ENCODE data around the gene IKZF4.

IKZF4 gene

GRCh38 chr12:56020423-56021184, at the start of gene IKZF4:
Gene IKZF4 (plus strand): TSS chr12:56021043. CDS start chr12:56021494, 451 bp downstream.
- no peaks in the 10 kb centered on the region for H3K9me3 Mint-ChIP-seq
- no peak for TF ChIP-seq CTCF (IDR thresholded peaks at IDR 0.05)
- peak; percentile 84 for DNase-seq
- H3K4me3 Mint-ChIP-seq: peak within 1 kb of the TSS; percentile 97
- H3K27ac Mint-ChIP-seq: peak within 1 kb of the TSS; percentile 99
- peaks cover 37% of the 10 kb centered on the region for H3K36me3 Mint-ChIP-seq (ENCODE audit: low read depth)
- no peaks in the 10 kb centered on the region for H3K27me3 Mint-ChIP-seq (ENCODE audit: low read depth, poor library complexity)
- peaks cover 69% of the 10 kb centered on the region for H3K4me1 Mint-ChIP-seq

GRCh38 chr12:55972042-55972441, 48.8 kb upstream of the IKZF4 start:
- no peak for DNase-seq
- H3K36me3 Mint-ChIP-seq (ENCODE audit: low read depth): peaks cover 27% of the 10 kb centered on the region
- no peak for TF ChIP-seq CTCF (IDR thresholded peaks at IDR 0.05)
- H3K4me1 Mint-ChIP-seq: peaks cover 35% of the 10 kb centered on the region
- no peaks in the 10 kb centered on the region for H3K27me3 Mint-ChIP-seq (ENCODE audit: low read depth, poor library complexity)
- no peak overlapping the region for H3K4me3 Mint-ChIP-seq
- H3K9me3 Mint-ChIP-seq: no peaks in the 10 kb centered on the region
- H3K27ac Mint-ChIP-seq: no peak overlapping the region

GRCh38 chr12:55972456-55972855, 48.4 kb upstream of the IKZF4 start:
- Mint-ChIP-seq H3K4me3 (no peak overlapping the region), H3K27me3 (ENCODE audit: low read depth, poor library complexity) (no peaks in the 10 kb centered on the region), H3K27ac (no peak overlapping the region), H3K4me1 (peaks cover 37% of the 10 kb centered on the region), H3K9me3 (no peaks in the 10 kb centered on the region), H3K36me3 (ENCODE audit: low read depth) (peaks cover 32% of the 10 kb centered on the region)
- DNase-seq: no peak
- no peak for TF ChIP-seq CTCF (IDR thresholded peaks at IDR 0.05)

- DNase-seq: no peak
- Mint-ChIP-seq H3K27ac (no peak overlapping the region), H3K9me3 (no peaks in the 10 kb centered on the region), H3K27me3 (ENCODE audit: low read depth, poor library complexity) (no peaks in the 10 kb centered on the region), H3K4me3 (no peak overlapping the region), H3K36me3 (ENCODE audit: low read depth) (peaks cover 38% of the 10 kb centered on the region), H3K4me1 (peaks cover 31% of the 10 kb centered on the region)
- no peak for TF ChIP-seq CTCF (IDR thresholded peaks at IDR 0.05)
These were observed 47.8 kb upstream of the IKZF4 start for GRCh38 chr12:55972911-55973598.

GRCh38 chr12:55973599-55974307, 47.1 kb upstream of the IKZF4 start, which contains the start of gene RAB5B:
Gene RAB5B (plus strand): TSS chr12:55974078. CDS start chr12:55986961, 12,883 bp downstream.
- no peak for TF ChIP-seq CTCF (IDR thresholded peaks at IDR 0.05)
- H3K27ac Mint-ChIP-seq: no peak within 1 kb of the TSS
- no peaks in the 10 kb centered on the region for H3K27me3 Mint-ChIP-seq (ENCODE audit: low read depth, poor library complexity)
- DNase-seq: peak; percentile 95
- peaks cover 44% of the 10 kb centered on the region for H3K36me3 Mint-ChIP-seq (ENCODE audit: low read depth)
- H3K9me3 Mint-ChIP-seq: no peaks in the 10 kb centered on the region
- H3K4me1 Mint-ChIP-seq: peaks cover 28% of the 10 kb centered on the region
- H3K4me3 Mint-ChIP-seq: no peak within 1 kb of the TSS
